H9 (cell line): Measurements from ENCODE around the gene ECHDC1. TPM values are rescaled to one million over a fixed set of nuclear protein-coding genes. Genes with fewer than 3 reads are reported as not detected.
A peak's percentile ranks its signal among the peaks of the same experiment; 100 is the strongest.

Experiments used
- DNase-seq: peaks from one replicate; pipeline ENCODE4 v3.0.0-alpha.2; 2017
- H2AFZ ChIP-seq: one replicate; pipeline ENCODE4 v1.6.1; 2013; ENCODE audit warnings: mild to moderate bottlenecking, low read length, control low read depth, moderate library complexity
- H2AK5ac ChIP-seq: 2 replicates; pipeline ENCODE4 v1.6.1; 2013; ENCODE audit warnings: low read length, control low read depth, mixed read lengths; ENCODE audit not compliant: insufficient read length
- H2BK120ac ChIP-seq: one replicate; pipeline ENCODE4 v1.6.1; 2013; ENCODE audit warnings: low read depth, mild to moderate bottlenecking, low read length, control low read depth, inconsistent platforms; ENCODE audit not compliant: poor library complexity, severe bottlenecking
- H2BK12ac ChIP-seq: 2 replicates; pipeline ENCODE4 v1.6.1; 2013; ENCODE audit warnings: low read length, control low read depth, mixed read lengths, low read depth; ENCODE audit not compliant: insufficient read length
- H2BK15ac ChIP-seq: 2 replicates; pipeline ENCODE4 v1.6.1; 2013; ENCODE audit warnings: low read depth, low read length, control low read depth
- H2BK20ac ChIP-seq: one replicate; pipeline ENCODE4 v1.6.1; 2013; ENCODE audit warnings: low read depth, mild to moderate bottlenecking, low read length, control low read depth, inconsistent platforms; ENCODE audit not compliant: poor library complexity, severe bottlenecking
- H2BK5ac ChIP-seq: 2 replicates; pipeline ENCODE4 v1.6.1; 2013; ENCODE audit warnings: low read length, control low read depth, mixed read lengths; ENCODE audit not compliant: insufficient read length
- H3K14ac ChIP-seq: 2 replicates; pipeline ENCODE4 v1.6.1; 2013; ENCODE audit warnings: low read length, control low read depth; ENCODE audit not compliant: insufficient read depth
- H3K18ac ChIP-seq: 2 replicates; pipeline ENCODE4 v1.6.1; 2013; ENCODE audit warnings: low read depth, mild to moderate bottlenecking, mixed read lengths, low read length, control low read depth; ENCODE audit not compliant: insufficient read length
- H3K23ac ChIP-seq: 2 replicates; pipeline ENCODE4 v1.6.1; 2013; ENCODE audit warnings: low read length, control low read depth, mixed read lengths, low read depth; ENCODE audit not compliant: insufficient read length
- H3K23me2 ChIP-seq: 2 replicates; pipeline ENCODE4 v1.6.1; 2013; ENCODE audit warnings: low read depth, mild to moderate bottlenecking, mixed read lengths, low read length, control low read depth; ENCODE audit not compliant: insufficient read length, poor library complexity, severe bottlenecking
- H3K27ac ChIP-seq: 2 replicates; pipeline ENCODE4 v1.5.1; 2013; ENCODE audit warnings: low read length, control low read depth, mixed read lengths, low read depth; ENCODE audit not compliant: insufficient read length
- H3K27me3 ChIP-seq: 2 replicates; pipeline ENCODE4 v1.6.1; 2013; ENCODE audit warnings: low read length, control low read depth, inconsistent platforms; ENCODE audit not compliant: insufficient read depth
- H3K4ac ChIP-seq: 2 replicates; pipeline ENCODE4 v1.6.1; 2013; ENCODE audit warnings: low read depth, mild to moderate bottlenecking, control low read depth, inconsistent platforms, low read length, moderate library complexity
- H3K4me1 ChIP-seq: 2 replicates; pipeline ENCODE4 v1.6.1; 2013; ENCODE audit warnings: low read length, control low read depth, inconsistent platforms; ENCODE audit not compliant: insufficient read depth
- H3K4me2 ChIP-seq: 2 replicates; pipeline ENCODE4 v1.6.1; 2013; ENCODE audit warnings: low read length, control low read depth, mixed read lengths; ENCODE audit not compliant: insufficient read length, insufficient read depth
- H3K56ac ChIP-seq: 2 replicates; pipeline ENCODE4 v1.6.1; 2013; ENCODE audit warnings: low read depth, mild to moderate bottlenecking, mixed read lengths, low read length, control low read depth; ENCODE audit not compliant: insufficient read length
- H3K79me1 ChIP-seq: 2 replicates; pipeline ENCODE4 v1.6.1; 2013; ENCODE audit warnings: low read depth, mild to moderate bottlenecking, moderate library complexity, low read length, control low read depth, inconsistent platforms; ENCODE audit not compliant: insufficient read depth, poor library complexity, severe bottlenecking
- H3K79me2 ChIP-seq: 2 replicates; pipeline ENCODE4 v1.6.1; 2013; ENCODE audit warnings: low read length, control low read depth, inconsistent platforms; ENCODE audit not compliant: insufficient read depth
- H3K9ac ChIP-seq: 2 replicates; pipeline ENCODE4 v1.6.1; 2013; ENCODE audit warnings: low read length, control low read depth, mixed read lengths; ENCODE audit not compliant: insufficient read length; ENCODE audit errors: extremely low read depth
- H3K9me3 ChIP-seq: one replicate; pipeline ENCODE4 v1.6.1; 2013; ENCODE audit warnings: low read depth, low read length, inconsistent platforms; ENCODE audit not compliant: control insufficient read depth
- H3T11ph ChIP-seq: one replicate; pipeline ENCODE4 v1.6.1; 2013; ENCODE audit warnings: mild to moderate bottlenecking, low read length, control low read depth, inconsistent platforms
- H4K20me1 ChIP-seq: one replicate; pipeline ENCODE4 v1.6.1; 2013; ENCODE audit not compliant: control insufficient read depth, insufficient read length, insufficient read depth
- H4K5ac ChIP-seq: 2 replicates; pipeline ENCODE4 v1.6.1; 2013; ENCODE audit warnings: low read depth, mild to moderate bottlenecking, mixed read lengths, low read length, control low read depth; ENCODE audit not compliant: insufficient read length
- H4K8ac ChIP-seq: replicated peaks from 2 replicates; pipeline ENCODE4 v1.6.1; 2013; ENCODE audit warnings: low read length, control low read depth, mixed read lengths, low read depth; ENCODE audit not compliant: insufficient read length
- H4K91ac ChIP-seq: 2 replicates; pipeline ENCODE4 v1.6.1; 2013; ENCODE audit warnings: low read depth, mild to moderate bottlenecking, moderate library complexity, mixed read lengths, low read length, control low read depth; ENCODE audit not compliant: insufficient read length
- H3K27ac Mint-ChIP-seq, 3 experiments: 2 replicates in 2 of 3; 3 replicates in 1 of 3; pipeline ENCODE4 v1.8.0; 2020 to 2021; ENCODE audit warnings: mixed read lengths in 3 of 3, mild to moderate bottlenecking in 1 of 3, moderate library complexity in 1 of 3
- H3K27me3 Mint-ChIP-seq: 2 replicates; pipeline ENCODE4 v1.8.0; 2021; ENCODE audit warnings: low read depth, mild to moderate bottlenecking, moderate library complexity, mixed read lengths
- H3K36me3 Mint-ChIP-seq, 3 experiments: 2 replicates in 2 of 3; 3 replicates in 1 of 3; pipeline ENCODE4 v1.8.0; 2020 to 2021; ENCODE audit warnings: low read depth in 3 of 3, mixed read lengths in 3 of 3; ENCODE audit not compliant: insufficient read depth in 1 of 3
- H3K4me1 Mint-ChIP-seq, 2 experiments: 2 replicates each; pipeline ENCODE4 v1.8.0; 2020; ENCODE audit warnings: mixed read lengths in 2 of 2
- H3K4me3 Mint-ChIP-seq, 2 experiments: 2 replicates in 1 of 2; 3 replicates in 1 of 2; pipeline ENCODE4 v1.8.0; 2020 to 2021; ENCODE audit warnings: mild to moderate bottlenecking in 2 of 2, mixed read lengths in 2 of 2, moderate library complexity in 1 of 2
- H3K9me3 Mint-ChIP-seq, 2 experiments: 2 replicates in 1 of 2; 3 replicates in 1 of 2; pipeline ENCODE4 v1.8.0; 2020; ENCODE audit warnings: mild to moderate bottlenecking in 2 of 2, mixed read lengths in 2 of 2, moderate library complexity in 1 of 2
- WGBS: extraction: QIAGEN DNeasy Blood & Tissue Kit; methylation state at CpG from one replicate; pipeline ENCODE4 v1.1.7; 2013; ENCODE audit warnings: missing lambda C conversion rate, low lambda C conversion rate, mixed read lengths; ENCODE audit not compliant: insufficient read length; ENCODE audit errors: extremely low coverage; 5-methylcytosine and 5-hydroxymethylcytosine counted together
- total RNA-seq: library from RNA; stranded (reverse); gene quantifications from 2 replicates; pipeline ENCODE4 v1.2.1, GENCODE V29; 2021
- TF ChIP-seq, protein P1 (sequence below): fragments of 200-600 bp; sonication (generic); conservative IDR thresholded peaks from 3 replicates; pipeline ENCODE4 v1.8.0; 2021; ENCODE audit warnings: antibody characterized with exemption, mild to moderate bottlenecking

ECHDC1 gene
- total RNA-seq, 1 experiment from 2014 or later = 47.8 TPM

DNA sequence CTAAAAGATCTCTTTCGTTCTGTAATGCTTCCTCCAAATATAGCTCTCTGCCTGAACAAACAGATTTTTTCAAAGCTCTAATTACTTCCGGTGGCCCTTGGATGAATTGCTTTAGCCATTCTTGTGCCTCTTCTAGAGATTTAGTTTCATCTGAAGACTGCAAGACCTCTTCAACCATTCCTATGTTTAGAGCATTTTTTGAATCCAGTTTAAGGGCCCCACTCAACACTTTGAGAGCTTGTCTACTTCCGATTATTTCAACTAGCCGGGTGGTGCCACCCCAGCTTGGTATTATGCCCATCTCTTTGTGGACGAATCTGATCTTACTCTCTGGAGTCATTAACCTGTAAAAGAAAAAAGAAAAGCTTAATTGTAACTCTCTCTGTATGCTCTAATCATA is 53.5 kb downstream of the ECHDC1 start:
- Mint-ChIP-seq H3K4me1 (peaks cover 16 to 19% of the 10 kb centered on the region in 2 experiments), H3K27ac (peak overlapping the region in 2 of 3 experiments; percentile 32 to 90; a peak in 4 of 7 replicates), H3K27me3 (no peaks in the 10 kb centered on the region), H3K4me3 (no peak overlapping the region), H3K36me3 (peaks cover 21 to 33% (median 31%) of the 10 kb centered on the region in 3 experiments), H3K9me3 (no peaks in the 10 kb centered on the region)
- H3T11ph ChIP-seq = no peak overlapping the region
- H3K9me3 ChIP-seq = no peaks in the 10 kb centered on the region
- H4K91ac ChIP-seq = no peak overlapping the region
- no peaks in the 10 kb centered on the region for H3K27me3 ChIP-seq
- H4K5ac ChIP-seq = no peak overlapping the region
- no peak overlapping the region for H2AK5ac ChIP-seq
- no peak overlapping the region for H3K23ac ChIP-seq
- no peak overlapping the region for H3K9ac ChIP-seq
- no peak for DNase-seq
- H3K79me2 ChIP-seq = no peaks in the 10 kb centered on the region
- H3K18ac ChIP-seq = no peak overlapping the region
- no CpG with 5 or more reads among the region's 5 CpGs for WGBS
- no peak overlapping the region for H2BK5ac ChIP-seq
- peaks cover 1% of the 10 kb centered on the region; the same call in 1 of the 2 replicates for H3K4me1 ChIP-seq
- H4K20me1 ChIP-seq = no peaks in the 10 kb centered on the region
- no peak overlapping the region for H3K27ac ChIP-seq
- H3K23me2 ChIP-seq = no peaks in the 10 kb centered on the region
- no peaks in the 10 kb centered on the region for H3K79me1 ChIP-seq
- H3K56ac ChIP-seq = no peak overlapping the region
- no peak overlapping the region for H4K8ac ChIP-seq
- TF ChIP-seq, protein P1, sequence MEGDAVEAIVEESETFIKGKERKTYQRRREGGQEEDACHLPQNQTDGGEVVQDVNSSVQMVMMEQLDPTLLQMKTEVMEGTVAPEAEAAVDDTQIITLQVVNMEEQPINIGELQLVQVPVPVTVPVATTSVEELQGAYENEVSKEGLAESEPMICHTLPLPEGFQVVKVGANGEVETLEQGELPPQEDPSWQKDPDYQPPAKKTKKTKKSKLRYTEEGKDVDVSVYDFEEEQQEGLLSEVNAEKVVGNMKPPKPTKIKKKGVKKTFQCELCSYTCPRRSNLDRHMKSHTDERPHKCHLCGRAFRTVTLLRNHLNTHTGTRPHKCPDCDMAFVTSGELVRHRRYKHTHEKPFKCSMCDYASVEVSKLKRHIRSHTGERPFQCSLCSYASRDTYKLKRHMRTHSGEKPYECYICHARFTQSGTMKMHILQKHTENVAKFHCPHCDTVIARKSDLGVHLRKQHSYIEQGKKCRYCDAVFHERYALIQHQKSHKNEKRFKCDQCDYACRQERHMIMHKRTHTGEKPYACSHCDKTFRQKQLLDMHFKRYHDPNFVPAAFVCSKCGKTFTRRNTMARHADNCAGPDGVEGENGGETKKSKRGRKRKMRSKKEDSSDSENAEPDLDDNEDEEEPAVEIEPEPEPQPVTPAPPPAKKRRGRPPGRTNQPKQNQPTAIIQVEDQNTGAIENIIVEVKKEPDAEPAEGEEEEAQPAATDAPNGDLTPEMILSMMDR = no peak
- H2BK15ac ChIP-seq = no peak overlapping the region
- H3K4ac ChIP-seq = no peak overlapping the region
- no peak overlapping the region for H2BK20ac ChIP-seq
- no peak overlapping the region for H2BK12ac ChIP-seq
- no peak overlapping the region for H3K14ac ChIP-seq
- no peak overlapping the region for H2AFZ ChIP-seq
- H3K4me2 ChIP-seq = no peak overlapping the region
- no peak overlapping the region for H2BK120ac ChIP-seq
